GM08714 (cell line): ENCODE results near the gene CABP2.
"Not testable (repeated sequence)": the region's sequence is repeated elsewhere in the genome, so short reads cannot be mapped to it uniquely, and the experiment has no call there.

Experiments used
- H3K4me3 ChIP-seq: fragments of 200-500 bp; sonication (Bioruptor generic); 2 replicates; pipeline ENCODE4 v1.5.1; 2014; ENCODE audit warnings: mild to moderate bottlenecking, low read length, inconsistent platforms
- ZNF274 ChIP-seq: IDR thresholded peaks from 2 replicates; pipeline ENCODE4 v1.6.1; 2012; ENCODE audit warnings: mild to moderate bottlenecking, low read depth, low read length

CABP2 gene

GRCh38 chr11:67486481-67487195, 36.6 kb downstream of the CABP2 start:
- no peak overlapping the region for H3K4me3 ChIP-seq
- TF ChIP-seq ZNF274: no peak

DNA sequence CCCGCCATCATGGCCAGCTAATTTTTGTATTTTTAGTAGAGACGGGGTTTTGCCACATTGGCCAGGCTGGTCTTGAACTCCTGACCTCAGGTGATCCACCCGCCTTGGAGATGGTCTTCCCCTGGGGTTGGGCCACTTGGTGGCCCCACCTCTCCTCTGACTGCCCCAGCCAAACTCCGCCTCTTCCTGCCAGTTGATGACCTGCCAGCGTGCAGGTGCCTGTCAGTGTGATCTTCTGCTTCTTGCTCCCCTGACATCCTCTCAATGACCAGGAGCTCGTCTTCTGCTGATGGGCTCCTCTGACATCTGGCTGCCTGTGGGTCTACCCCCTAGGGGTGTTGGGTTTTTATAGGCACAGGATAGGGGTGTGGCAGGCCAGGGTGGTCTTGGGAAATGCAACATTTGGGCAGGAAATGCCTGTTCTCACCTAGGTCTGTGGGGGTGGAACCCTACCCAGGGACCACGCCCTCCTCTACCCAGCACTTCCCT, 37.3 kb downstream of the CABP2 start:
- not testable (repeated sequence) for H3K4me3 ChIP-seq

DNA sequence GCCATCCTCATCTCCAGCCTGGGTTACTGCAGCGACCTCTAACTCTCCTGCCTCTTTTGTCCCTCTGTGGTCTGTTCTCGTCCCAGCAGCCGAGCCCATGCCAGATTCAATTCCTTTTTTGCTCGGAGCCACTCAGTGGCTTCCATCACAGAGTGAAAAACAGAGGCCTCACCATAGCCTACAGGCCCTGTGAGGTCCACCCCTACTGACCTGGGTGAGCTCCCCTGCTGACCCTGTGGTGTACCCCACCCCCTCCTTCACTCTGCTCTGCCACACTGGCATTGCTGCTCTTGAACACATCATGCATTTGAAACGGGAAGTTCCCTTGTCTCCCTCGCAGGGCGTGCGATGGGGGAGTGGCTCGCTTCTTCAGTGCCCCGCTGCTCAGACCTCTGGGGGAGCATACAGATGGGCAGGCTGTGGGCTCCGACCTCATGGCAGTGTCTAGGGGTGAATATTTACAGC, 38.4 kb downstream of the CABP2 start:
- no peak for TF ChIP-seq ZNF274
- peak overlapping the region; percentile 12; the same call in 1 of the 2 replicates for H3K4me3 ChIP-seq

- H3K4me3 ChIP-seq: peak overlapping the region; percentile 59; the same call in 1 of the 2 replicates
These were observed 39.2 kb downstream of the CABP2 start for GRCh38 chr11:67483831-67484665.

GRCh38 chr11:67482827-67483798, 40.1 kb downstream of the CABP2 start, which contains the start of gene AIP:
Gene AIP, plus strand, starts transcription at chr11:67483026. Its CDS starts 133 bp downstream, at chr11:67483159.
- TF ChIP-seq ZNF274: no peak
- H3K4me3 ChIP-seq: peak within 1 kb of the TSS; percentile 59; the same call in 1 of the 2 replicates

More at GRCh38 chr11:67483831-67484665, 39.2 kb downstream of the CABP2 start:
- TF ChIP-seq ZNF274: no peak

DNA sequence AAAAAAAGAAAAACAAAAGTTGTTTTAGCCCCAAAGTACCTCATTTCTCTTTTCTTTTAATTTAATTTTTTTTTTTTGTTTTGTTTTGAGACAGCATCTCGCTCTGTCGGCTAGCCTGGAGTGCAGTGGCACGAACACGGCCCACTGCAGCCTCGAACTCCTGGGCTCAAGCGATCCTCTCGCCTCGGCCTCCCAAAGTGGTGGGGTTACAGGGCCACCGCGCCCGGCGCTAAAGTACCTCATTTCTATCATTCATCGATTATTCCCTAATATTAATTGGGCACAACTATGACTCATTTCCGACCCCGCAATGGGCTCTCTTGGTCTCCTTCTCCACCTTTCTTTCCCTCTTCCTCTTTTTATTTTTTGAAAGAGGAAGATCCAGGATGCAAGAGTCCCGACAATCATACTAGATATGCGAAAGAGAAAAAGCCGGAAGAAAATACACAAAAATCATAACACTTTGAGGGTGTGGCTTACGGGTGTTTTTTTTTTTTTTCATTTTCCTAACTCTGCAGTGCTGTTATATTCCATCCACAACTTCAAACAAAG, 40.9 kb downstream of the CABP2 start:
- peak overlapping the region; percentile 59; the same call in 1 of the 2 replicates for H3K4me3 ChIP-seq
- no peak for TF ChIP-seq ZNF274

DNA sequence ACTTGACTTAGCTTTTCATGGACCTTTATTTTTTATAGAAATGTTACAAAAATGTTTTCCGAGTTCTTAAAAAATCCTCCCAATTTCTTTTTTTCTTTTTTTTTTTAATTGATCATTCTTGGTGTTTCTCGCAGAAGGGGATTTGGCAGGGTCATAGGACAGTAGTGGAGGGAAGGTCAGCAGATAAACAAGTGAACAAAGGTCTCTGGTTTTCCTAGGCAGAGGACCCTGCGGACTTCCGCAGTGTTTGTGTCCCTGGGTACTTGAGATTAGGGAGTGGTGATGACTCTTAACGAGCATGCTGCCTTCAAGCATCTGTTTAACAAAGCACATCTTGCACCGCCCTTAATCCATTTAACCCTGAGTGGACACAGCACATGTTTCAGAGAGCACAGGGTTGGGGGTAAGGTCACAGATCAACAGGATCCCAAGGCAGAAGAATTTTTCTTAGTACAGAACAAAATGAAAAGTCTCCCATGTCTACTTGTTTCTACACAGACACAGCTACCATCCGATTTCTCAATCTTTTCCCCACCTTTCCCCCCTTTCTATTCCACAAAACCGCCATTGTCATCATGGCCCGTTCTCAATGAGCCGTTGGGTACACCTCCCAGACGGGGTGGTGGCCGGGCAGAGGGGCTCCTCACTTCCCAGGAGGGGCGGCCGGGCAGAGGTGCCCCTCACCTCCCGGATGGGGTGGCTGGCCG, 45.7 kb downstream of the CABP2 start:
- not testable (repeated sequence) for H3K4me3 ChIP-seq

- H3K4me3 ChIP-seq: not testable (repeated sequence)
These were observed 46.6 kb downstream of the CABP2 start for GRCh38 chr11:67476692-67477091.

DNA sequence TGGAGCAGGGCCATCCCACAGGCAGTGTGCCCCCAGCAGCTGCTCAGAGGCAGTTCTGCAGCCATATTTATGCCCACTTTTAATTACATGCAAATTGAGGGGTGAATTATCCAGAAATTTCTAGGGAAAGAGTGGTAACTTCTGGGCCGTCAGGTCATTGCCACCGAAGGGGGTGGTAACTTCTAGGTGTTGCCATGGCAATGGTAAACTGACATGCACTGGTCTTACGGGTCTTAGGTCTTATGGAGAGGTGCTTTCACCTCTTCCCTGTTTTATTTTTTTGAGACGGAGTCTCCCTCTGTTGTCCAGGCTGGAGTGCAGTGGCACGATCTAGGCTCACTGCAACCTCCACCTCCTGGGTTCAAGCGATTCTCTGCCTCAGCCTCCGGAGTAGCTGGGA, 50.4 kb downstream of the CABP2 start:
- H3K4me3 ChIP-seq: no peak overlapping the region
- TF ChIP-seq ZNF274: no peak

- no peak for TF ChIP-seq ZNF274
- no peak overlapping the region for H3K4me3 ChIP-seq
These were observed 52.8 kb downstream of the CABP2 start for GRCh38 chr11:67470337-67471002.

DNA sequence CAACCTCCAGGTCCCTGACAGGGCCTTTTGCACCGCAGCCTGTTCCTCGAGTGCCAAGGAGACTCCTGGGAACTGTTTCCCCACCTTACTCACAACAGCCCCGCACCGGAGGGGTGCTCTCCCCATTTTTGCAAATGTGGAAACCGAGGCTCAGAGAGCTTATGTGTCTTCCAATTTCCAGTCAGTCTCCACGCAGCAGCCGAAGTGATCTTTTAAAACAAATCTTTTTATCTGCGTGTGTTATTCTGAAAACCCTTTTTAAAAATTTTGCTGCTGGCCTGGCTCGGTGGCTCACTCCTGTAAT, 53.8 kb downstream of the CABP2 start:
- no peak for TF ChIP-seq ZNF274
- peak overlapping the region; percentile 52; the same call in 1 of the 2 replicates for H3K4me3 ChIP-seq
